ENCODE data around the gene PIBF1.
"Not testable (repeated sequence)": the region's sequence is repeated elsewhere in the genome, so short reads cannot be mapped to it uniquely, and the experiment has no call there.

Gene PIBF1

DNA sequence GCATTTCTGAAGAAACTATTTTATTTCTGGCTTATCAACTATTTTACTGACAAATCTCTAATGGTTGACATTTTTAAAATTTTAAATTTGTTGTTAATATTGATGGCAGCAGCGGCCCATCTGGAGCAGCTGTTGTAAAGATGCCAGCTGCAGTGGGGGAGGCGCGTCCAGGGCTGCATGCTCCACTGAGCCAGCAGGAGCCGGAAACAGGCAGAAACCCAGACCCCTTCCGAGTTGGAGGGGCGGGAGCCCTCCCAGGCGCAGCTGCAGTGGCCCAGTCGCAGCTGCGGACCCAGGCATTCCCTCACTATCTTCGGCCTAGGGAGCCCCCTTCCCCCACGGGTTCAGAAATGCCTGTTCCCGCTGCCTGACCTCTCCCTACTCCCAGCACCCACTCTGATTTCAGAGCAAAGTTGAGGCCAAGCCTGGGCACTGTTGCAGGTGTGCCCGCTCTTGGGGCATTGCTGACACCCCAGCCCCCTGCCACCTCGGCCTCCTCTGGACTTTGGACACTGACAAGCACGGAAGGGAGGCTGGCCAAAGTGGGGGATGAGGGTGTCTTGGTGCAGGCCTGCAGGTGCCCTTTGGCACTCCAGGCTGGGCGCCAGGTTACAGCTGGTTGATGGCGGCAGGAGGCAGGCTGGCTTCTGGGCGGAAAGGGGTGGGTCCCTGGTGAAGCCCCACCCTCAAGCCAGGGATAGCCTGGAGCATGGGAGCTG is 69.2 kb downstream of the PIBF1 start:
- Mint-ChIP-seq H3K4me3 (no peak overlapping the region), H3K9me3 (no peaks in the 10 kb centered on the region), H3K36me3 (peaks cover 22 to 35% of the 10 kb centered on the region in 2 donors)

DNA sequence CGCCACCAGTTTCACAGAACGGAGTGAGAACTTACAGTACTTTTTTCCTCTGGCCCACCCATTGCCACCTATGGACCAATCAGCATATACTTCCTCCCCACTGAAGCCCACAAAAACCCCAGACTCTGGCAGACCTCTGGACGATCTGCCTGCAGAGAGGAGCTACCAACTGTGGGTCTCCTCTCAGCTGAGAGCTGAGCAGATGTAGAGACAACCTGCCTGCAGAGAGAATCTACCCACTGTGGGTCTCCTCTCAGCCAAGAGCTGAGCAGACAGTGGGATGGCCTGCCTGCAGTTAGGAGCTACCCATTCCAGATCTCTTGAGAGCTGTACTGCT is 69.7 kb downstream of the PIBF1 start:
- Mint-ChIP-seq H3K4me3 (no peak overlapping the region), H3K4me1 (no peaks in the 10 kb centered on the region), H3K27ac (no peak overlapping the region), H3K36me3 (peaks cover 18 to 32% of the 10 kb centered on the region in 2 donors), H3K27me3 (no peaks in the 10 kb centered on the region), H3K9me3 (no peaks in the 10 kb centered on the region)
- no peak for ATAC-seq (replicated peaks)
- no peak for DNase-seq

More for the DNA sequence above, 69.2 kb downstream of the PIBF1 start:
- no peaks in the 10 kb centered on the region for H3K27me3 Mint-ChIP-seq
- no peak overlapping the region for H3K27ac Mint-ChIP-seq
- ATAC-seq (replicated peaks) (no peak), DNase-seq (no peak)
- no peaks in the 10 kb centered on the region for H3K4me1 Mint-ChIP-seq

DNA sequence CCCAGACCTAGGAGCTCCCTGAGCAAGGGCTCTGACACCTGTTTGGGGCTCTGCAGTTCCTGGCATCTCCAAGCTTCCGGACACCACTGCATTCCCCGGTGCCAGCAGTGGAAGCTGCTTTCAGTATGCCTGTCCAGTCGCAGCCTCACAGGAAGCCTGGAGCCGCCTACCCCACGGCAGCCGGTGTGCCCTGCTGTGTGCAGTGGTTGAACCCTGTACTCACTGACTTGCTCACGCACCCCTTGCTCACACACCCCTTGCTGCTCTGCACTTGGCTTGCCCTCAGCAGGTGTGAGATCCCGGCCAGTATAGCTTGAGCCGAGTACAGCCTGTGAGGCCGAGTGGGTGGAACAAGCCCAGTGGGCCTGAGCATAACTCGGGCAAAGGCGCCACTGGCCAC is 70.3 kb downstream of the PIBF1 start:
- Mint-ChIP-seq H3K9me3 (no peaks in the 10 kb centered on the region), H3K4me3 (no peak overlapping the region), H3K27me3 (no peaks in the 10 kb centered on the region), H3K27ac (no peak overlapping the region), H3K4me1 (no peaks in the 10 kb centered on the region), H3K36me3 (peaks cover 16 to 31% of the 10 kb centered on the region in 2 donors)
- ATAC-seq (replicated peaks) (no peak), DNase-seq (no peak)

DNA sequence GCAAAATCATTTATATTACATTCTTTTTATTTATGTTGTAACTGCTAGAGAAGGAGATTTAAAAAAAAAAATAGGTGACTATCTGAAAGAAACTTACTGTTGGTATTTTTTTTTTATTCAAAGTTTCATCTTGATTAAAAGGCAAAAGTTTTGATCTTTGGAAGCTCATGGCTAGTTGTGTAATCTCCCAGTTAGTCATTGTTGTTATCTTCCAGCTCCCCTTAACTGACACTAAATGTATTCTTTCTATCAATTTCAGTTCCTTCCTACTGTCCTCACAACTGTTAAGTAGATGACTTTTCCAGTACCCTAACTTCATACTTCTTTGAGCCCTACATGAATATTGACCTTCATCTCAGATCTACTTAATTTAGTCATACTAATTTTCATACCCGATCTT is 71.1 kb downstream of the PIBF1 start:
- H3K27ac Mint-ChIP-seq: no peak overlapping the region
- peaks cover 18 to 28% of the 10 kb centered on the region in 2 donors for H3K36me3 Mint-ChIP-seq
- H3K27me3 Mint-ChIP-seq: no peaks in the 10 kb centered on the region
- no peak for DNase-seq
- H3K4me1 Mint-ChIP-seq: no peaks in the 10 kb centered on the region
- no peaks in the 10 kb centered on the region for H3K9me3 Mint-ChIP-seq
- ATAC-seq (replicated peaks): no peak
- no peak overlapping the region for H3K4me3 Mint-ChIP-seq

DNA sequence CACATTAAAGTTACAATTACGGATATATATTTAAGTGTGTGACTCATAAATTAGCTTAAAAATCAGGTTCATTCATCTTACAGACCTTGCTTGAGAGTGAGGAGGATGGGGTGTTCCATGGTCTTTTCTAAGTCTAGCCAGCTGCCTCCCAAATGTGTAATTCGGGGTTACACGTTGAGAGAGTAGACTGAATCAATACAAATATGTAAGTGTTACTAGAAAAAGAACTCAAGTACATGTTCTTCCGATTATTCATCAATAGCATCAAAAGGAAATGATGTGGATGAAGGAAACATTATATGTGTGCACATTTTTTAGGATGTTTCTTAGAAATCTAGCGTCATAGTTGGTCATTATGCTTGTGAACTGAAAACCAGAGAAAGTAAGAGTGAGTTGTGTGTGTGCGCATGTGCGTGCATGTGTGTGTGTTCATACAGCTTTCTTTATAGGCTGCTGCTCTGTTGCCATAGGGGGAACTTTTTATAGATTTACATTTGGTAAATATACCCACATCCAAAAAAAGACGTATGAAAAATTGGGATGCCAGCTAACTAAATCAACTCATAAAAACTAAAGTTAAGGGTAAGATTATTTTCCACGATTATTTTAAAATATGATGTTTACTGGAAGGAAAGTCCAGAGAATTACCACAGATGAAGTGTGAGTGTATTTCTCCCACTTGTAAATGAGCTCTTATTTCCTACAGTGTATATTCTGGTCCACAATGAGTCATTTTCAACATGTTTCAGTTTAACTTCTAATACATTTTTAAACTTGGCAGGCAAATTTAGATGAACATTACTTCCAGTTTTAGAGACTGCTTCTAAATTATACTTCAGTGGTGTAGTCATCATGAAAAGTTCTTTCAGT is 82.4 kb downstream of the PIBF1 start:
- ATAC-seq (replicated peaks) (peak in 1 of 2 donors; percentile 20), DNase-seq (no peak)
- Mint-ChIP-seq H3K36me3 (peaks cover 24 to 48% of the 10 kb centered on the region in 2 donors), H3K4me1 (peaks cover 0 to 4% of the 10 kb centered on the region in 2 donors), H3K9me3 (no peaks in the 10 kb centered on the region), H3K27me3 (no peaks in the 10 kb centered on the region), H3K27ac (no peak overlapping the region), H3K4me3 (no peak overlapping the region)

DNA sequence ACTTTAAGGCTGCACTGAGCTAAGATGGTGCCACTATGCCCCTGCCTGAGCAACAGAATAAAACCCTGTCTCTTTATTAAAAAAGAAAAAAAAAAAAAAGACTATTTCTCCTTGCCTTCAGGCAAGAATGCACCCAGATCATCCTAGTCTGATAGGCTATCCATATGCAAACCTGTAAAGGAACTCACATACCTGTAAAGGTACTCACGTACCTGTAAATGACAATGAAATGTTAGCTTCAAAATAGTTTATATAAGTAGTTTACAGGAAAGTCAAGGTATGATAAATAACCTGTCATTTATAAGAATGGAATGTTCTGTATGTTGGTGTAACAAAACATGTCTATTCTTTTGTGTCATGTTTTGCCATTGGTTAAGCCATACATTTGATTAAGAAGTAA is 86.3 kb downstream of the PIBF1 start:
- Mint-ChIP-seq H3K27me3 (no peaks in the 10 kb centered on the region), H3K36me3 (peaks cover 31 to 56% of the 10 kb centered on the region in 2 donors), H3K27ac (no peak overlapping the region), H3K4me3 (no peak overlapping the region), H3K4me1 (peaks cover 0 to 4% of the 10 kb centered on the region in 2 donors), H3K9me3 (no peaks in the 10 kb centered on the region)
- no peak for ATAC-seq (replicated peaks)
- no peak for DNase-seq

DNA sequence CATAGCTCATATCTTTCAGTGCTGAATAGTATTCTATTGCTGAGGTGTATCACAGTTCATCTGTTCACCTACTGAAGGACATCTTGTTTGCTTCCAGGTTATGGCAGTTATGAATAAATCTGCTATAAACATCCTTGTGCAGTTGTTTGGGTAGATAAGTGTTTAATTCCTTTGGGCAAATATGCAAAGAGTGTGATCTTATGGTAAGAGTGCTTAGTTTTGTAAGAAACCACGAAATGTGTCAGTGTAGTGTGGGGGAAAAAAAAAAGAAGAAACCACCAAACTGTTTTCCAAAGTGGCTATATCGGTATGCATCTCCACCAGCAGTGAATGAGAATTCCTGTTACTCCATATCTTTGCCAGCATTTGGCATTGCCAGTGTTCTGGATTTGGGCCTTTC is 93.3 kb downstream of the PIBF1 start:
- DNase-seq (no peak), ATAC-seq (replicated peaks) (no peak)
- H3K4me3 Mint-ChIP-seq: no peak overlapping the region
- peaks cover 56 to 81% of the 10 kb centered on the region in 2 donors for H3K36me3 Mint-ChIP-seq
- peaks cover 3 to 7% of the 10 kb centered on the region in 2 donors for H3K9me3 Mint-ChIP-seq
- H3K27ac Mint-ChIP-seq: no peak overlapping the region
- H3K4me1 Mint-ChIP-seq: no peaks in the 10 kb centered on the region
- no peaks in the 10 kb centered on the region for H3K27me3 Mint-ChIP-seq

DNA sequence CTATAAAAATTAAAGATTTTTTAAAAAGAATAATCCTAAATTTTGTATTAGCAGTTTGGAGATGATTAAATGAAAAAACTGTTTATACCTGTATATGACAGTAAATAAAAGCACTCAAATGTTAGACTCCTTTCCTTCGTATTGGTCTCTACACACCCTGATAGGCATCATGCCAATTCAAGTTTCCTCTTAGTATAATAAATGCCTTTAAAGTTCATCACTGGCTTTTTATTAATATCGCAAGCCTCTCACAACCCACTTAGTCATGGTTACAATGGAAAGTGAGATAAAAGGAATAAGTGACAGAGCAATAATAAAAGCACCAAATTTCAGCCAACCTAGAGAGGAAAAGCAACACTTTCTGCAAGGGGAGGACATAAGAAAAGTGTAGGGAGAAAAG is 102.2 kb downstream of the PIBF1 start:
- Mint-ChIP-seq H3K4me3 (no peak overlapping the region), H3K27me3 (no peaks in the 10 kb centered on the region), H3K27ac (no peak overlapping the region), H3K9me3 (no peaks in the 10 kb centered on the region), H3K36me3 (peaks cover 29 to 42% of the 10 kb centered on the region in 2 donors), H3K4me1 (no peaks in the 10 kb centered on the region)
- no peak for DNase-seq
- ATAC-seq (replicated peaks): no peak

DNA sequence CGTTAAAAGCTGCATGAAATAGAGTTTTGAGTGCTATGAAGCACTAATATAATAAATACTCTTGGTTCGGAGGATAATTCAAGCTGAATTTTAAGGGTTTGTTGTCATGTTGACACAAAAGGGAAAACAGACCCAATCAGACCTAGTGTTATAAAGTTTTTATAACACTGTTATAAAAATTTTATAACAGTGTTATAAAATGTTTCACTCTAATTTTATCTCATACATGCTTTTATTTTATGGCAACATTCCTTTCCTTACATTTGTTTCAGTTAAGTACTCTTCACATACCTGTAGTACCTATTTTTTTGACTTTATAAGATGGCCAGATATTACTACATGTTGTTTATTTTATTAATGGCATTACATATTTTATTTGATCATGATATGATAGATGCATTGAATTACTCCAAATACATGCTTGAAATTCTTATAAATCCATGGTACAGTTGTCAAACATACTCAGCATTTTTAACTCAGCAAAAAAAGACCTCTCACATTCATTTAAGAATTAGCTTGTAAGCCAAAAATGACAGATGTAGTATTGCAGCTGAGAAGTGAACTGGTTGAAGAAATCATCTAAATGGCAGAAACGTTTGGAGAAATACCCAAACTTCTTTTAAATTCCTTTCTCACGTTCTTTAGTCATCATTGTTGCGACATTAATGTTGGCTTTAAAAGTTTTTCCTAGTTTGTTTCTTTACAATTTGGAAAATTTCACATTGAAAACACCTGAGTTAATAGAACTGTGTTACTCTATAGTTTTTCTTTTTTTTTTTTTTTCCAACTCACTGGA is 104.5 kb downstream of the PIBF1 start:
- H3K4me1 Mint-ChIP-seq: no peaks in the 10 kb centered on the region
- H3K27ac Mint-ChIP-seq: no peak overlapping the region
- H3K27me3 Mint-ChIP-seq: no peaks in the 10 kb centered on the region
- no peak for DNase-seq
- H3K4me3 Mint-ChIP-seq: no peak overlapping the region
- peaks cover 21 to 42% of the 10 kb centered on the region in 2 donors for H3K36me3 Mint-ChIP-seq
- H3K9me3 Mint-ChIP-seq: no peaks in the 10 kb centered on the region
- ATAC-seq (replicated peaks): no peak

DNA sequence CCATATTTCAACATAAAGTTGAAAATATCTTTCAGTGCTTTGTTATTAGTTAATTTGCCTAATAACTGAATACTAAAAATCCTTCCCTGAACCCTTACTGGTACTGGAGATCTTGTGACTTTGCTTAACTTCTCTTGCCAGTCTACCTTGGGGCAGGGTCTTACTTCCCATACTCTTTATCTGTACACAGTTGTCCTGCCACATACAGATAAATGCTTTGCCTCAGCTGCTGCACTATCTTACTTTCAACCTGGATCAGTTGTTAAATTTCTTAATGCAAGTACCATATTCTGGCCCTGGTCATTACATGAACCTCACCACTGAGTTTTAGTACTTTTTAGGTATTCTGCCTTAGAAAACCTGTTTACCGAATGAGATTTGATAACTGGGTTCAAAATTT is 107.6 kb downstream of the PIBF1 start:
- DNase-seq: no peak
- H3K36me3 Mint-ChIP-seq: peaks cover 11 to 30% of the 10 kb centered on the region in 2 donors
- H3K27ac Mint-ChIP-seq: no peak overlapping the region
- no peak overlapping the region for H3K4me3 Mint-ChIP-seq
- H3K9me3 Mint-ChIP-seq: no peaks in the 10 kb centered on the region
- ATAC-seq (replicated peaks): no peak
- no peaks in the 10 kb centered on the region for H3K27me3 Mint-ChIP-seq
- H3K4me1 Mint-ChIP-seq: no peaks in the 10 kb centered on the region

DNA sequence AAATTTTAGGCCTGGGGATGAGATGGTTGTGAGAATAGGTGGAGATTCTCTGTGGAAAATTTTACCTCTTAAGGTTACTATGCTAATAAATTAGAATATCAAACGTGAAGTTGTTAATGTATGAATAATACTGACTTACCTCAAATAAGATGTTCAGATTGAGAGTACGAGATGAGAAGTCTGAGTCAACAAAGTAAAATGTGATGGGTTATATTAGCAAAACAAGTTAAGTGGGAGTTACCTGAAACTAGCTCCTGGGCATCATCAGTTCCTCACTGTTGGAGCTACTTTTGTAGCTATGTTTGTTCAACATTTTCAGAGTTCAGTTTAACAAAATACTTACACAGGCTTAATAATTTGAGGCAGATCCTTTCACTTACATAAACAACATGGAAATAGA is 108.6 kb downstream of the PIBF1 start:
- Mint-ChIP-seq H3K27ac (no peak overlapping the region), H3K4me1 (no peaks in the 10 kb centered on the region), H3K36me3 (peaks cover 12 to 26% of the 10 kb centered on the region in 2 donors), H3K9me3 (no peaks in the 10 kb centered on the region), H3K4me3 (no peak overlapping the region), H3K27me3 (no peaks in the 10 kb centered on the region)
- DNase-seq (no peak), ATAC-seq (replicated peaks) (no peak)

DNA sequence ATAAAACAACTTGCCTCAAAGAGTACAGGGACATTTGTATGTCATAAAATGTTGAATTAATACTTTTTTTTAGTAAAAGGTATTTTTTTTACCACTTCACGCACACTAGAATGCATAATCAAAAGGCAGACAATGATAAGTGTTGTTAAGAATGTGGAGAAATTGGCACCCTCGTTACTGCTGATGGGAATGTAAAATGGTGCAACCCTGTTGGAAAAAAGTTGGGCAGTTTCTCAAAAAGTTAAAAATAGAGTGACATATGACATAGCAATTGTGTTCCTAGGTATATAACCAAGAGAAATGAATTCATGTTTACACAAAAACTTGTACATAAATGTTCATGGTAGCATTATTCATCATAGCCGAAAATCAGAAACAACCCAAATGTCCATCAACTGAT is 109.5 kb downstream of the PIBF1 start:
- no peak overlapping the region for H3K4me3 Mint-ChIP-seq
- ATAC-seq (replicated peaks) (no peak), DNase-seq (no peak)
- H3K27me3 Mint-ChIP-seq: no peaks in the 10 kb centered on the region
- peaks cover 21 to 34% of the 10 kb centered on the region in 2 donors for H3K36me3 Mint-ChIP-seq
- peaks cover 2 to 3% of the 10 kb centered on the region in 2 donors for H3K9me3 Mint-ChIP-seq
- no peaks in the 10 kb centered on the region for H3K4me1 Mint-ChIP-seq
- no peak overlapping the region for H3K27ac Mint-ChIP-seq

DNA sequence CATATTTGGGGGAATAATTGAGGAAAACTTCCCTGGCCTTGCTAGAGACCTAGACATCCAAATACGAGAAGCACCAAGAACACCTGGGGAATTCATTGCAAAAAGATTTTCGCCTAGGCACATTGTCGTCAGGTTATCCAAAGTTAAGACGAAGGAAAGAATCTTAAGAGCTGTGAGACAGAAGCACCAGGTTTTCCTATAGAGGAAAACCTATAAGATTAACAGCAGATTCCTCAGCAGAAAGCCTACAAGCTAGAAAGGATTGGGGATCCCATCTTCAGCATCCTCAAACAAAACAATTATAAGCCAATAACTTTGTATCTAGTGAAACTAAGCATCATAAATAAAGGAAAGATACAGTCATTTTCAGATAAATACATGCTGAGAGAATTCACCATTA is 114.9 kb downstream of the PIBF1 start:
- Mint-ChIP-seq H3K9me3 (peaks cover 8 to 15% of the 10 kb centered on the region in 2 donors), H3K27me3 (no peaks in the 10 kb centered on the region), H3K27ac (no peak overlapping the region), H3K4me3 (no peak overlapping the region), H3K4me1 (no peaks in the 10 kb centered on the region), H3K36me3 (peaks cover 32 to 38% of the 10 kb centered on the region in 2 donors)
- no peak for DNase-seq
- ATAC-seq (replicated peaks): no peak

DNA sequence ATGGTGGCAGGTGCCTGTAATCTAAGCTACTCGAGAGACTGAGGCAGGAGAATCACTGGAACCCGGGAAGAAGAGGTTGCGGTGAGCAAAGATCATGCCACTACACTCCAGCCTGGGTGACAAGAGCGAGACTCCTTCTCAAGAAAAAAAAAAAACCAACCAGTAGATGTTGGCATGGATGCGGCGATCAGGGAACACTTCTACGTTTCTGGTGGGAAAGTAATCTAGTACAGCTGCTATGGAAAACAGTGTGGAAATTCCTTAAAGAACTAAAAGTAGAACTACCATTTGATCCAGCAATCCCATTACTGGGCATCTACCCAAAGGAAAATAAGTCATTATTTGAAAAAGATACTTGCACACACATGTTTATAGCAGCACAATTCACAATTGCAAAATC is 119.6 kb downstream of the PIBF1 start:
- H3K27me3 Mint-ChIP-seq; DNase-seq; ATAC-seq (replicated peaks); H3K27ac Mint-ChIP-seq; H3K4me1 Mint-ChIP-seq; H3K4me3 Mint-ChIP-seq: not testable (repeated sequence)
- Mint-ChIP-seq H3K36me3 (peaks cover 19 to 29% of the 10 kb centered on the region in 2 donors), H3K9me3 (peaks cover 5 to 10% of the 10 kb centered on the region in 2 donors)
